SU-DHL-6 (cell line): ENCODE measurements around the gene OASL.

ENCODE experiments used
- CTCF ChIP-seq: fragments of 200-600 bp; sonication (generic); IDR thresholded peaks from one replicate; pipeline ENCODE4 v1.5.1; 2017; ENCODE audit warnings: antibody characterized with exemption, mild to moderate bottlenecking, low read length, moderate library complexity; ENCODE audit not compliant: insufficient read depth, poor library complexity, severe bottlenecking
- EZH2phosphoT487 ChIP-seq: fragments of 200-600 bp; sonication (generic), shearing (Covaris generic); conservative IDR thresholded peaks from 2 replicates; pipeline ENCODE4 v1.6.1; 2018; ENCODE audit warnings: mild to moderate bottlenecking, antibody characterized with exemption, low read length, moderate library complexity, mixed read lengths

GRCh38 chr12:121065345-121065744, 26.3 kb upstream of the OASL start:
- TF ChIP-seq CTCF (no peak), EZH2phosphoT487 (no peak)
